GM19240 (cell line): Measurements from ENCODE around the gene HNF1B.
"Not testable (repeated sequence)": the region's sequence is repeated elsewhere in the genome, so short reads cannot be mapped to it uniquely, and the experiment has no call there.

Source experiments
- DNase-seq: peaks from one replicate; pipeline ENCODE4 v3.0.0; 2011; ENCODE audit warnings: low spot score; ENCODE audit not compliant: insufficient read length

HNF1B gene

DNA sequence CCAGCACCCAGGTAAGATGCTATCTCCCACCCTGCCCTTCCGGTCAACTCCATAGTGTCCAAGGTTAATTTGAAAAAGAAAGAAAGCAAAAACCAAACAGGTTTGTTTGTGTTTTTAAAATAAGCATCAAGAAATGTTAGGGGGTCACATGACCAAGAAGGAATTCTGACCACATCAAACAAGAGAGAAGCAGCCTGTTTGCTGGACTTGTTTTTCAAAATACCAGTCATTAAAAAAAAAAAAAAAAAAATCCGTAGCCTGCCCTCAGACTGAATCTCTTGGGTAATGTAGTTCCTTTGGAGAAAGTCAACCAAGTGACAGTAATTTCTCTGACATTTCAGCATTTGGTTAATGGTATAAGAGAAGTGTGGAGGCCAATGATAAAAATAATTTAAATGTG is 38.4 kb downstream of the HNF1B start:
- no peak for DNase-seq

DNA sequence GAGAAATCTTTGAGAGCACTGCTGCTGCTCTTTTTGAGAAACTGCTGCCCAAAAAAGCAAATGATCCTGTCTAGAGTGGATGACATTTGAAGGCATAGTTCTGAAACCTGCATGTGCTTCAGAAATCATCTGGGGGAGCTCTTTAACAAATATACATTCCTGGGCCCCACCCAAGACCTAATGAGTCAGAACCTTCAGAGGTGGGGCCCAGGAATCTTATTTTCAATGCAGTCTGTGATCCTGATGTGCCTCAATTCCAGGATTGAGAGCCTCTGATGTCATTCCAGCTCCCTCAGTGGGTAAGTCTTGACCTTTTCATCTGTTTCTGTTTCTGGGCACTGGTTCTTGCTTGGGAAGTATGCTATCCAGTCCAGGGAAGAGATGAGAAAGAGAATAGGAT is 42.3 kb downstream of the HNF1B start:
- DNase-seq, result no peak

DNA sequence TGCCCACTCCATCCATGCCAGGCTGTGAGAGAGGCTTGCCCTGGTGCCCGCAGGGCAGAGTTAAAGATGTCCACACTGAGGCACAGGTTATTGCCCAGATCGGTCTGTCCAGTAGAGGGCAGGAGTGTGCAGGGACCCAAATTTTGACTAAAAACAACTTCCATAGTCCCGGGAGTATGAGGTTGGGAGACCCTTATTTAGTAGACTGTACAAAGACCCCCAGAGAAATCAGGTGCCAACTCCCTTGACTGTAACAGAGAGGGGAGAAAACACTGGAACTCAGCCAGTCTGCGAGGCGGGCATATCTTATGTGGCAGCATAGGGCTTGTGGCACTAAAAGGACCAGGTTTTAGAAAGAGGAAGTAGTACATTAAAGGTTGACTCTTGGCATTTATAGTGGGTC is 43.4 kb downstream of the HNF1B start:
- DNase-seq, result peak; percentile 60

DNA sequence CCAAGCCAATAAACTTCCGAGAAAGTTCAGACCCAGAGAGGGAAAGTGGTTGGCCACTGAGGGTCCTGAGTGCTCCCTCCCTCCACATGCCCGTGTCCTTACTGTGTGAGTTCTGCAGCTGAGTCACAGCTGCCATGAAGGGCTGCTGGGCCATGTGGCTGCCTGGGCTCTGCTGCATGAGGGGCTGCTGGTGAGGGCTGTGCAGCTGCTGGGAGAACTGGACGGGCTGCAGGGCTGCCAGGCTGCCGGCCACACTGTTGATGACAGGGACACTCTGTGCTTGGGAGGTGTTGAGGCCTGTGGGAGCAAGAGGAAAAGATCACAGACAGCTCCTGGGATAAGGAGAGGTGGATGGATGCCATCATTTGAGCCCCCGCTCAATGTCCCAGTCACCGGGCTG is 44.0 kb downstream of the HNF1B start:
- no peak for DNase-seq

DNA sequence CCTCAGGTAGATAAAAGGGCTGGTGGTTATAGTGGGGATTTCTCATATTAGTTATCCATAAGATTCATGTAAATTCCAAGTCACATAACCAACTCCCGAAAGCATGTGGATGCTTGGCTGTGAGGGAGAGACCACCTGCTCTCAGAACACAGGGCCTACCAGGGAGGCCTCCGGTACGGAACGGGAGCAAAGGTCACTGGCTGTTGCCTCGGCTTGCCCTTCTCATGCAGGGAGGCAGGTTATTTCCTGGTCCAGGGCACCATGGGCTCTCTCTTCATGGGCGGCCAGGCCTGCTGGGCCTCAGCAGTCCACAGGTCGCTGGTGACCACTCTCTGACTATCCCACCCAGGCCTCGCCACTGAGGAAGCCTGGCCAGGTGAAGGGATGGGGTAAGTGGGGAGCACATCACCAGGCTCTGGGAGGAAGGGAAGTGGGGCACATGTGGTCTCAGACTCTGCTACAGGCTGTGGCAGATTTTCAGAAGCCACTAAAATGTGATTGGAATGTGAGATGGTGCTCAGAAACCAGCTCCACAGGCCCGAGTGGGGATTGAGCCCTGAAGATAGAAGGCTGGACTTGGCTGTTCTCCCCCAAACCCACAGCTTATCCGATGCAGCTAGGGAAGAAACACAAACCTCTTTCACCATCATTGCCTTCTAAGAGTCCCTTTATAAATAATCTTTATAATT is 45.4 kb downstream of the HNF1B start:
- no peak for DNase-seq

DNA sequence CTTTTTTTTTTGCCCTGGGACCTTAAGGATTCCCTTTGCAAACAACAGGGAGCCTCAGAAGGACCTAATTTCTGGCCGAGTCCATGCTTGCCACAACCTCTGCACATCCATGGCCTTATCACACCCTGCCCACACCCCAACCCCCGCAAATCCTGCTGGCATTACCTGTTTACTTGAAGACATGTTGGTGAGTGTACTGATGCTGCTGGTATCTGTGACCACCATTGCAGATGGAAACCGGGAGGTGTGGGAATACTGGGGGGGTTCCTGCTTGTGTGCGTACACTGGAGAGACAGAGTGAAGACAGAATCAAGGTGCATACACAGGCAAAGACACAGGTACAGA is 46.0 kb downstream of the HNF1B start:
- DNase-seq, result no peak

DNA sequence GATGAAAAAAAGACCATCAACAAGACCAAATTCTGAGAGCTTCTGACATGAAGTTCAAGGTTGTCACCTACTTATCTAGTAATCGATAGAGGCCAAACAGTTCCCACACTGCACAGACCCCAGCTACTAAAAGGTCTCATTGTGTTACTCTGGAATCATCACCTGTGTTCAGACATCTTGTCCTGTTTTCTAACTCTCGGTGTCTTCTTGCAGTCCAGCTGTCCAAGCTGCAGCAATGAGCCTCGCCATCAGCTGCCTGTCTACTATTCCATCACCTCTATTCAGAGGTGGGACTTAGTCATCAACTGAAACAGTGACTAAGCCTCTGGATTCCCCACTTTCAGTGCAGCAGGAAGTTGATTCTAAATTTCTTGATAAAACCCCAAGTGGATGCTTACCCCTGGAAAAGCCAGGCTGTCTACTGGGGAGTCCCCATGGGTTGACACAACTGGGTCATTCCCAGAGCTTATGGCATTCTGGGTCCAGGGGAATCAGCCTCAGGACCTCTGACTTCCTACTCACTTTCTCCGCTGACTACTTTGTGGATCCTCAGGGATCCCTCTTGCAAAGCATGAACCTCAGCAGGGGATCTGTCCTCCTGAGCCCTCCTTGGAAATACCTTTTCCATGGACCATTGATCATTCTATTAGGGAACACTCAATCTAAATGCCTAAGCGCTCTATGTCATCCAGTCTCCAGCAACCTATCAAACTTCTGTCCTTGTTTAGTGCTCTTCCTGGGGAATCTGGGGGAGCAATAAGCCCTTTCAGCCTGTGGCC is 46.5 kb downstream of the HNF1B start:
- DNase-seq, result no peak

DNA sequence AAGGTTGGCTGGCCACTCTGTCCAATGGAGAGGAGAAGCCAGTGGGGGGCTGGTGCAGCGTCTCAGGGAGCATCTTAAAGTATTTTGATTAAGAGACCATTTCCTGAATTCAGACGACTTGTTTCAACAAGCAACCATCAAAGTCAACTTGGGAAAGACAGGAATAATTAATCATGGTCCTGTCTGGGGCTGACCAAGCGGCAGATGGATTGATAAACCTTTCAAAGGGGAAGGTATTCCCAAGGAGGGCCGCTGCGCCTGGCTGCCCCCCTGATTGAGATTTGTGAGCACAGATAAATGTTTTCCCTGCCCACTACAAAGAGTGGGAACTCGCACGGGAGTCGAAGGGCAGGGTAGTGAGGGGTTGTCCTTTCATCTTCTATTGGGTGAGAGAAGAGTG is 47.5 kb downstream of the HNF1B start:
- DNase-seq, result no peak

DNA sequence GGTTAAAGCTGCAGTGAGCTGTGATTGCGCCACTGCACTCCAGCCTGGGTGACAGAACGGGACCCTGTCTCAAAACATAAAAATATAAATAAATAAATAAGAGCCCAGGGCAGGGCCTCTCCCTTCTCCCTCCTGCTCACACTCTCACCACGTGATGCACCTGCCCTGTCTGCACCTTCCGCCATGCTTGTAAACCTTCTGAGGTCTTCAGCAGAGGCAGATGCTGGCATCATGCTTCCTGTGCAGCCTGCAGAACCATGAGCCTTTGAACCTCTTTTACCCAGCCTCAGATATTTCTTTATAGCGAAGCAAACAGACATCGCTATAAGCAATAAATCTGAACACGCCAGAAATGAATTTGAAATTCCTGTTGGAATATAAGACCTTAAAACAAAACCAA is 48.5 kb downstream of the HNF1B start:
- DNase-seq, result no peak

DNA sequence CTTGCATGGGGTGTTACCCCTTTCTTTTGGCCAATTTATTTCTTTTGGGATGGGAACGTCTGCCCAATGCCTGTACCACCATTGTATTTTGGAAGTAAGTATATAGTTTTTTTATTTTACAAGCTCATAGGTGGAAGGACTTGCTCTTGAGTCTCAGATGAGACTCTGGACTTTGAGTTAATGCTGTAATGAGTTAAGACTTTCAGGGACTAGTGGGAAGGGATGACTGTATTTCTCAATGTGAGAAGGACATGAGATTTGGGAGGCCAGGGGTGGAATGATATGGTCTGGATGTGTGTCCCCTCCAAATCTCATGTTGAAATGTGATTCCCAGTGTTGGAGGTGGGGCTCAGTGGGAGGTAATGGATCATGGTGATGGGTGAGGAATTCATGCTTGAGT is 49.1 kb downstream of the HNF1B start:
- no peak for DNase-seq

DNA sequence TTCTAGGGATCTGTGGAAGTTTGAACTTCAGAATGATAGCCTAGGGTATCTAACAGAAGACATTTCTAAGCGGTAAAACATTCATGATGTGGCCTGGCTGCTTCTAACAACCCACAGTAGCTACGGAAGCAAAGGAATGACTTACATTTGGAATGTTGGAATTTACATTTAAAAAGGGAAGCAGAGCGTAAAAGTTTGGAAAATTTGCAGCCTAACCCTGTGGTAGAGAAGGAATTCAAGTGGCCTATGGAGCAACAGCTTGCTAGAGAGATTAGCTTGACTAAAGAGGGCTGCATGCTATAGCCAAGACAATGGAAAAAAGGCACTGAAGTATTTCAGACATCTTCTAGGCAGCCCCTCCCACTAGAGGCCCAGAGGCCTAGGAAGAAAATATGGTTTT is 50.1 kb downstream of the HNF1B start:
- DNase-seq, result no peak

DNA sequence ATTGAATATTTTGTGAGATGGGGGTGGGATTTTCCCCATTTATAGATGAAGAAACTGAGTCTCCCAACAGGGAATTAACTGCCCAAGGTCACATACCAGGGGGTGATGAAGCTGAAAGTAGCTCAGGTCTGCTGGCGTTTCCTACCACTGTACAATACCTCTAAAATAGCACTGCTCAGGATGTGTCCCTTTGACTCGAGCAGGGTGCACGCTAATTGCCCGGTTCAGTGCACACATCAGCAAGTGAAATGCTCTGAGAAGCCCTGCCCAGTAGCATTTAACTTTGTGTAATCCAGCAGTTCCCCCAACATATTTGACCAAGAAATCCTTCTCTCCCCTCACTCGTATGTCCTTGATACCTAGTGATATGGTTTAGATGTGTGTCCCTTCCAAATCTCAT is 51.5 kb downstream of the HNF1B start:
- no peak for DNase-seq

DNA sequence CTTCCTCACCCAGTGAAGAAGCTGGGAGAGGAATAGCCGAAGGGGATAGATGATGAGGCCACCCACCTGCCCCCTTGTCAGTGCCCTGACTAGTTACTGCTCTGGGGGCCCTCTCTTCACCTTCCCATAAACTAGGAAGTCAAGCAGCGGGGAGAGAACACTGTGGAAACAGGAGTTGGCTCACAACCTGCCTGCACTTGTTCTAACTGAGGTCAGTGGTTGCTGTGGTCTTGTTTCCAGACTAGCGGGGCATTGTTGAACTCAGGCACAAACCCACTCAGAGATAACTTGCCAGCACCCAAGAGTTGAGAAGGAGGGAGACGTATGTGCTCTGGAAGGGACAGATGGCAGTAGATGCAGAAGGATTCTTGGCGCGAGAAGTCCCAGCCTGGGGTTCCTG is 53.1 kb downstream of the HNF1B start:
- DNase-seq, result no peak

DNA sequence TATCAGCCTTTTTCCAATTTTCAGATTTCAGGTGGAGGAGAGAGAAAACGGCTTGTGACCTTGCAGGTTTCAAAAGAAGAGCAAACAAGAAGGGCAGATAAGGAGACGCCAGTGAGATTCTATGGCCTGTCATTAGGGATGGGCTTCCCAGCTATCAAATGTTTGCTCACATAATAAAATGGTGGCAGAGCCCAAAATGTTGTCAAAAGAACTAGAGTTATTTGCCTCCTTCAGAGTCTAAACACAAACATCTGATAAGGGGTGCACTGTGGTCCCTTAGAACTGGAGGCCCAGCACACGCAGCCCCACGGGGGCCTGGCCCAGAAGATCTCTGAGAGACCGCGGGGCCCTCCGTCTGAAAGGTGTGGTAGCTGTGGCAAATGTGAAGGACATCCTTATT is 55.5 kb downstream of the HNF1B start:
- DNase-seq, result no peak

DNA sequence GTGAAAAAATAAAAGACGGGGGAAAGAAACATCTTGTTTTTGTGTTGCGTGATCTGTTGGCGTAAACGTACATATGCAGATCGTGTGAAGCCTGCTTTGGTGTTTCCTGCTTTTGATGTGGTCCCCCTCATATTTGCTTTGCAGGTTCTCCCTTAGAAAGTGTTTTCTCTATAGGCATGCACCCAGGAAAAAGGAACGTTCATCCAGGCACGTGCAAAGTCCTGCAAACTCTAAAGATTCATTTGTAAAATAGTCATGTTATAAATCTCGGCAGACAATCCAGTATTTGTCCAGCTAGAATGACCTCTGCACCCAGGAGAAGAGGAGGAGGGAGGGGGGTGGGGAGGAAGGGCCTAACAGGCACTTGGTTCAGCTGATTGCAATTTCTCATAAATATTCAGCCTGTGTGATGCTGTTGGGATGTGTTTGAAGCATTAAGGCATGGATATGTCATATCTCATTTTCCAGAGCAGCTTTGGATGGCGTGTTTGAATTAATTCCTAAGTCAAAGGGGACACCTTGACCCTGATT is 61.3 kb downstream of the HNF1B start:
- DNase-seq, result no peak

DNA sequence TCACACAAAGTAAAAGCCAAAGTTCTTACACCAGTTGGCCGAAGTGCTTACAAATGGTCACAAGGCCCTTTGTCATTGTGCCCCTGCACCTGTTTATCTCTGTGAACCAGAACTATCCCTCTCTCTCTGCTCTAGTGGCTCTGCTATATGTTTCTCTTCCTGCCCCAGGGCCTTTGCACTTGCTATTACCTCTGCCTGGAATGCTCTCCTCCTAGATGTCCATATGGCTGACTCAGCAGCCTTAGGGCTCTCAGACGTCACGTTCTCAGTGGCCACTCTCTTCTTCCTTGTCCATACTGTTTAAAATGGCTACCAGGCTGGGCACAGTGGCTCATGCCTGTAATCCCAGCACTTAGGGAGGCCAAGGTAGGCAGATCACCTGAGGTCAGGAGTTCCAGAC is 62.9 kb downstream of the HNF1B start:
- no peak for DNase-seq

DNA sequence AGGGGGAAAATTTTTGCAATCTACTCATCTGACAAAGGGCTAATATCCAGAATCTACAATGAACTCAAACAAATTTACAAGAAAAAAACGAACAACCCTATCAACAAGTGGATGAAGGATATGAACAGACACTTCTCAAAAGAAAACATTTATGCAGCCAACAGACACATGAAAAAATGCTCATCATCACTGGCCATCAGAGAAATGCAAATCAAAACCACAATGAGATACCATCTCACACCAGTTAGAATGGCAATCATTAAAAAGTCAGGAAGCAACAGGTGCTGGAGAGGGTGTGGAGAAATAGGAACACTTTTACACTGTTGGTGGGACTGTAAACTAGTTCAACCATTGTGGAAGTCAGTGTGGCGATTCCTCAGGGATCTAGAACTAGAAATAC is 64.9 kb downstream of the HNF1B start:
- not testable (repeated sequence) for DNase-seq

DNA sequence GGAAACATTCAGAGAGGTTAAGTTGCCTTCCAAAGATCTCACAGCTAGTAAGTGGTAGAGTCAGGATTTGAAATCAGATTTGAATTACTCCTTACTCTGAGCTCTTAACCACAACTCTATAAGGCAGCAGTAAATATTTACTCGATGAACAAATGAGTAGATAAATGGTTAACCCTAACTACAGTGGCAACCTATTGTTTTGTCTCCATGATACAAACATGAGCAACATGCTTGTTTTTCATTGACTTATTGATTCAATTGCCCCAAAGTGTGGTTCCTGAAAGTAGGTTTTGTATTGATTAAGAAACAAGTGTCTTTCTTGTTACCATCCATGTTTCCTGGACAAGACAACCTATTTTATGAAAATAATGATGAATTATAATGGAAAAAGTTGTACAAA is 66.8 kb downstream of the HNF1B start:
- no peak for DNase-seq

DNA sequence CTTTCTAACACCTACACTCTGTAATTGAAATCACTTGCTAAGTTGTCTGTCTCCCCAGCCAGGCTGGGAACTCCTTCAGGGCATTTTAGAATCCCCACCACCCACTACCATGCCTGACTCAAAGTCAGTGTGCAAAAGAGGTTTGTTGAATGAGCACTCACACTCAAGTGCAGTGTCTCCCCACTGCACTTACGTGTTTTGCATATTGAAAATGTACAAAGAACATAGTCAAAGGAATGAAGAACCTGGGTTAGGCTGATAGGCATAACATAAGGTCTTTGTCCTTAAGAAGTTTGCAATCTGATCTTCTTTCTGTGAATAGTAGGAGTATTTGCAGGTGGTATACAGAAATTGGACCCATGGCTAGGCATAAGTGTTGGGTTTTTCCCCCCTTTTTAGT is 67.8 kb downstream of the HNF1B start:
- no peak for DNase-seq

DNA sequence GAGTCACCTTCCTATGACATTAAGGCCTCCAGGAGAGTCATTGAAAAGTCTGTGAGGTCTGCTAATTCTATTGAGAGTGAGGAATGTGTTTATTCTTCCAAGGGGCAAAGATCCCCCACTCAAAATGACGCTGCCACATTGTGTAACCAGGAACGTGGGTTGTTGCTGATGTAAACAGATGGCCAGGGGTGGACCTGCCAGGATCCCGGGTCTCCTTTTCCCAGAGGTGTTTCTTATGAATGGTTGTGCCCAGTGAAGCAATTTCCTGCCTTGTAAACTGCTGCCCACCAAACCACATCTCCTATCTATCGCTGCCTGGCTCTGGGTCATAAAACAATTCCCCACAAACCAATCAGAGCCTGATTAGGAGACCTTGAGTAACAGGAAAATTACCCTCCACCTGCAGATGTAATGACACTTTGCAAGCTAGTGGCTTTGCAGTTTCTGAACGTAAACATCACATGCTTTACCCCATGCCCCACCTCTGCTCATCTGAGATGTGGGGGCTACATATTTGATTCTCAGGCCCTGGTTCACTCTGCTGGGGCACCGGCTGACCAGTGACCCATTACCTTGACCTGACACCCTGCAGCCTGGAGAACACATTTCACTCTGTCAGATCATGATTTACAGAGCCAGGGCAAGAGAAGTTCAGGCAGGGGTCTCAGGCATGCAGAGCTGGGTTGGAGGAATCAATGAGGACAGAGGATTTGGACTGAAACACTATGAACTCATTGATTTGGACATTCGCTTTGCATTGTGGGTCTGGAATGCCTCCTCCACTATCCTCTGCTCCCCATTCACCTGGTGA is 68.5 kb downstream of the HNF1B start:
- no peak for DNase-seq

DNA sequence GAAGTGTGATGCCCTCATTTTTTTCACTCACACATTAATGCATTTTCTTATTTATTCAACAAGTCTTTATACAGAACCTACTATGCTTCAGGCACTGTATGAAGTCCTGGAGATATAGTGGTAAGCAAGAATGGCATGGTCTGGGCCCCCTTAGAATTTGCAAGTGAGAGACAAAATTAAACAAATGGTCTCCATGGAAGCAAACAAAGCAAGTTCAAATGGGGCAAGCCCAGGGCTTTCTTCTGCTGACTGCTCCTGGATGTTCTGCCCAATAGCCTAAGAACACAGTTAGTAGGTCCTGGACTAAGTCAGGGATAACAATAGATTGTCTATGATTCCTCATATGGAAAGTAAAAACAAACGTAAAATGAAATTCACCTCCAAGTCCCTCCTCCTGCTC is 70.3 kb downstream of the HNF1B start:
- no peak for DNase-seq

DNA sequence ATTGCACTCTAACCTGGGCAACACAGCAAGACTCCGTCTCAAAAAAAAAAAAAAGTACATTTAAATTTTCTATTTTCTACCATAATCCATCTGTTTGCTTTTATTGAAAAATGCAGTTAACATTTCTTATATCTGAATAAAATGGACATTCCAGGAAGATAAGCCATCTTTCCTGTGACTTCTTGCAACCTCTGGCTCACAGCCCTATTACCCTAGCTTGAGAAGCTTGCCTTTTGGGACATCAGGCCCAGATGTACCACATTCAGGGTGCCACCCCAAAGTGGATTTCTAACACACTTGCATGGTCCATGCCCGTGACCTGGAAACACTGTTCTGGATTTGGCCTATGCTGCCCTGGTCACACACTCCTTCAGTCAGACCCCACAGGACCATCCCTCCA is 71.5 kb downstream of the HNF1B start:
- DNase-seq, result no peak
